ENCODE data around the gene CRELD2. TPM values are rescaled to one million over a fixed set of nuclear protein-coding genes. Genes with fewer than 3 reads are reported as not detected.

The CRELD2 gene
- total and polyA plus RNA-seq, 2 of the 13 experiments (the other 11 are each of a cell fraction or from before 2014, with no cell fraction given) = 17.2 to 44.7 TPM

DNA sequence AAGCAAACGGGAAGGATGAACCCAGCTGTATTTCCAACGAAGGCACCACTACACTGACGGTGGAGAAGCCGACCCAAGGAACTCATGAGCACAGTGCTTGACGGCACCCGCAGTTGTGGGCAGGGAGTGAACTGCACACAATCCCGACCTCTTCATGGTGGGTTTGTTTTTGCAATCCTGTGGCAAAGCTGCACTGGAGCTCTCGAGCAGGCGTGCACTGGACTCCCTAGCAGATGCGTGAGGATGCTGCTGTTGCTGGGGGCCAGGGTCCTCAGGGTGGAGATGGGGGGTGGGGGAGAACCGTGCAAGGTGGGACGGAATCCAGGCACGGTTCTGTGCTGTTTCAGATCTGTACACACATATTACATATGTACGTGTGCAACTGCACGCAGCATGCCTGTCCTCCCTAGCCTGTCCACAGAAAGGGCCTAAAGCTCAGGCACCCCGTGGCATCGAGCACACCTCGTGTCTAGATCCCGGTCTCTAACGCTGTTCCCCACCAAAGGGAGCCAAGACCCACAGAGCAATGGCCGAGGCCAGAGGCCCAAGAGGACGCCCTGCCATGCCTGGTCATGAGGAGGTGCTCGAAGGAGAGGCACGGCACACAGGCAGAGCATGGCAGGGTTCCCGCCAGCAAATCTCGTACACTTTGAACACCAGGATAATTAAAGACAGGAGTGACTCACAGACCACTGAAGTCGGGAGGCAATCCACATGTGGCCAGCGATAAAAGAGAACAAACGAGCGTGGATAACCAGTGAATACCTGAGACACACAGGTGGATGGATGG lies 17.8 kb upstream of the CRELD2 start:
- ATAC-seq (peak; percentile 30), FAIRE-seq (no peak), DNase-seq (ENCODE audit: low spot score) (no peak)
- H3K4me3 ChIP-seq (replicated peaks in 1 of 3; ENCODE audit: insufficient read depth in 1 of 3, low read depth in 2 of 3, low read length in 3 of 3) = no peak overlapping the region
- no peak overlapping the region for H2AFZ ChIP-seq (ENCODE audit: low read length)
- ChIA-PET POLR2A (no interaction called here), CTCF (ENCODE audit: low intra/inter-chr PET ratio, low total read pairs) (no interaction called here)
- TF ChIP-seq SMARCE1 (IDR thresholded peaks at IDR 0.05; ENCODE audit: borderline replicate concordance) = no peak
- TF ChIP-seq RXRA (CRISPR knock-in tag; IDR thresholded peaks at IDR 0.05) = no peak
- TF ChIP-seq, protein P1, sequence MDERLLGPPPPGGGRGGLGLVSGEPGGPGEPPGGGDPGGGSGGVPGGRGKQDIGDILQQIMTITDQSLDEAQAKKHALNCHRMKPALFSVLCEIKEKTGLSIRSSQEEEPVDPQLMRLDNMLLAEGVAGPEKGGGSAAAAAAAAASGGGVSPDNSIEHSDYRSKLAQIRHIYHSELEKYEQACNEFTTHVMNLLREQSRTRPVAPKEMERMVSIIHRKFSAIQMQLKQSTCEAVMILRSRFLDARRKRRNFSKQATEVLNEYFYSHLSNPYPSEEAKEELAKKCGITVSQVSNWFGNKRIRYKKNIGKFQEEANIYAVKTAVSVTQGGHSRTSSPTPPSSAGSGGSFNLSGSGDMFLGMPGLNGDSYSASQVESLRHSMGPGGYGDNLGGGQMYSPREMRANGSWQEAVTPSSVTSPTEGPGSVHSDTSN (CRISPR knock-in tag; IDR thresholded peaks at IDR 0.05) = no peak
- TF ChIP-seq POLR2G (IDR thresholded peaks at IDR 0.05; ENCODE audit: low read depth, low read length) = peak; percentile 46
- TF ChIP-seq AGO2 (optimal IDR thresholded peaks at IDR 0.05; ENCODE audit: low read depth, low read length) = peak; percentile 74
- no peaks in the 10 kb centered on the region for H3K9me3 ChIP-seq (ENCODE audit: low read length)
- no peaks in the 10 kb centered on the region for H3K27me3 ChIP-seq (ENCODE audit: control insufficient read depth in 1 of 2, insufficient read depth in 2 of 2, low read length in 2 of 2)
- 92% methylated on average over 21 of the region's 30 CpGs for WGBS (ENCODE audit: low lambda C conversion rate)
- H3K27ac ChIP-seq (ENCODE audit: extremely low read length, insufficient read depth, low read length) = no peak overlapping the region
- H3K79me2 ChIP-seq (ENCODE audit: insufficient read depth, low read length) = no peaks in the 10 kb centered on the region
- no peak overlapping the region for H3K4me2 ChIP-seq (ENCODE audit: low read depth, low read length)
- no peak overlapping the region for H3K9ac ChIP-seq (ENCODE audit: insufficient read depth, low read depth, low read length)
- H3K36me3 ChIP-seq (replicated peaks in 1 of 2; ENCODE audit: control insufficient read depth in 1 of 2, insufficient read depth in 2 of 2, low read length in 2 of 2) = peaks cover 1 to 19% of the 10 kb centered on the region in 2 experiments; a peak in 3 of 5 replicates
- intact Hi-C loops (cut with micrococcal nuclease; ENCODE audit: unreplicated experiment) (no loop called here), in situ Hi-C loops (cut with HindIII; ENCODE audit: extremely low pct_ligation_motif_present, low pct_unique_long_range_greater_than_20kb) (no loop called here)
- no TSS peak for BruUV-seq (replicated peaks)
- H4K20me1 ChIP-seq (ENCODE audit: insufficient read depth, low read length) = peaks cover 3% of the 10 kb centered on the region; the same call in 1 of the 2 replicates
- H3K4me1 ChIP-seq (ENCODE audit: insufficient read depth, low read length) = no peaks in the 10 kb centered on the region

DNA sequence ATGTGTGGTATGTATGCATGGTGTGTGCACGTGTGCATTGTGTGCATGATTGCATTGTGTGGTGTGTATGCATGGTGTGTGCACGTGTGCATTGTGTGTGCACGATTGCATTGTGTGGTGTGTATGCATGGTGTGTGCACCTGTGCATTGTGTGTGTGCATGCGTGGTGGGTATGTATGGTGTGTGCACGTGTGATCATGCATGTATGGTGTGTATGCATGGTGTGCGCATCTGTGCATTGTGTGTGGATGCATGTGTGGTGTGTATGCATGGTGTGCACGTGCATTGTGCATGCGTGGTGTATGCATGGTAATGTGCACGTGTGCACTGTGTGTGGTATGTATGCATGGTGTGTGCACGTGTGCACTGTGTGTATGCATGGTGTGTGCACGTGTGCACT lies 17.0 kb upstream of the CRELD2 start:
- CTCF ChIA-PET (ENCODE audit: low intra/inter-chr PET ratio, low total read pairs) = no interaction called here
- ATAC-seq (no peak), FAIRE-seq (no peak), DNase-seq (ENCODE audit: low spot score) (no peak)
- Histone ChIP-seq H3K27me3 (ENCODE audit: control insufficient read depth in 1 of 2, insufficient read depth in 2 of 2, low read length in 2 of 2) (no peaks in the 10 kb centered on the region), H3K4me2 (ENCODE audit: low read depth, low read length) (no peak overlapping the region), H3K4me1 (ENCODE audit: insufficient read depth, low read length) (no peaks in the 10 kb centered on the region), H4K20me1 (ENCODE audit: insufficient read depth, low read length) (peaks cover 3% of the 10 kb centered on the region; the same call in 1 of the 2 replicates), H3K27ac (ENCODE audit: extremely low read length, insufficient read depth, low read length) (no peak overlapping the region), H3K79me2 (ENCODE audit: insufficient read depth, low read length) (no peaks in the 10 kb centered on the region), H2AFZ (ENCODE audit: low read length) (no peak overlapping the region), H3K9me3 (ENCODE audit: low read length) (no peaks in the 10 kb centered on the region), H3K9ac (ENCODE audit: insufficient read depth, low read depth, low read length) (no peak overlapping the region), H3K4me3 (replicated peaks in 1 of 3; ENCODE audit: insufficient read depth in 1 of 3, low read depth in 2 of 3, low read length in 3 of 3) (no peak overlapping the region), H3K36me3 (replicated peaks in 1 of 2; ENCODE audit: control insufficient read depth in 1 of 2, insufficient read depth in 2 of 2, low read length in 2 of 2) (peaks cover 1 to 19% of the 10 kb centered on the region in 2 experiments; a peak in 3 of 5 replicates)
- TF ChIP-seq TARDBP (CRISPR knock-in tag; IDR thresholded peaks at IDR 0.05) (peak; percentile 65; the same call in 1 of the 2 replicates), HNRNPLL (IDR thresholded peaks at IDR 0.05; ENCODE audit: low read depth, low read length, poor library complexity, severe bottlenecking) (peak; percentile 20), ZNF589 (CRISPR knock-in tag; conservative IDR thresholded peaks at IDR 0.05) (peak; percentile 51; the same call in 1 of the 2 replicates), POLR2AphosphoS5 (IDR thresholded peaks at IDR 0.05; ENCODE audit: low read depth, low read length) (peak; percentile 41)
- TF ChIP-seq, protein P1 (CRISPR knock-in tag; IDR thresholded peaks at IDR 0.05) = no peak
- WGBS (ENCODE audit: low lambda C conversion rate) = 98% methylated on average over 11 of the region's 11 CpGs
- intact Hi-C loops (cut with micrococcal nuclease; ENCODE audit: unreplicated experiment) = no loop called here
- no TSS peak for BruUV-seq (replicated peaks)
- POLR2A ChIA-PET = no interaction called here
- in situ Hi-C loops (cut with HindIII; ENCODE audit: extremely low pct_ligation_motif_present, low pct_unique_long_range_greater_than_20kb) = no loop called here

Data from HepG2 (cell line).